Body of pancreas (tissue), 4 donors: ENCODE measurements around the gene MANBA. TPM values are rescaled to one million over a fixed set of nuclear protein-coding genes. Genes with fewer than 3 reads are reported as not detected.

Source experiments
- ATAC-seq: fragments of 150-250 bp; one replicate; pipeline ENCODE4 v1.9.1; 2016
- DNase-seq, 4 donors: peaks; one replicate each; pipeline ENCODE4 v3.0.0-alpha.2; 2019
- H3K27ac ChIP-seq, 4 donors: fragments of 200-600 bp; sonication (generic); 1 replicate in 3 of 4; 2 replicates in 1 of 4; pipeline versions ENCODE4 v1.5.1 to v1.6.1; 2016 to 2019; ENCODE audit warnings: mild to moderate bottlenecking in 1 of 4, mixed read lengths in 1 of 4, moderate library complexity in 1 of 4
- H3K27me3 ChIP-seq, 2 donors: fragments of 200-600 bp; sonication (generic); one replicate each; pipeline ENCODE4 v1.6.0; 2016; ENCODE audit warnings: mild to moderate bottlenecking in 1 of 2
- H3K36me3 ChIP-seq, 2 donors: fragments of 200-600 bp; sonication (generic); replicated peaks in 1 of 2; 2 replicates each; pipeline ENCODE4 v1.5.1; 2016; ENCODE audit warnings: low read depth in 2 of 2; ENCODE audit not compliant: insufficient read depth in 1 of 2
- H3K4me1 ChIP-seq: fragments of 200-600 bp; sonication (generic); one replicate; pipeline ENCODE4 v1.6.0; 2016
- H3K4me3 ChIP-seq, 2 donors: fragments of 200-600 bp; sonication (generic); 1 replicate in 1 of 2; 2 replicates in 1 of 2; pipeline ENCODE4 v1.5.1; 2016 to 2019
- H3K9me3 ChIP-seq, 3 donors: fragments of 200-600 bp; sonication (generic); 1 replicate in 2 of 3; 2 replicates in 1 of 3; pipeline ENCODE4 v1.5.1; 2016
- POLR2A ChIP-seq, 3 donors: fragments of 450-650 bp; IDR thresholded peaks; one replicate each; pipeline ENCODE4 v1.6.1; 2016; ENCODE audit warnings: antibody characterized with exemption in 3 of 3, mild to moderate bottlenecking in 2 of 3
- WGBS, 2 donors: methylation state at CpG; one replicate each; pipeline ENCODE4 v1.1.5; 2017; 5-methylcytosine and 5-hydroxymethylcytosine counted together
- intact Hi-C: fragments of 100-400 bp; cut with DNase I; formaldehyde crosslinking; loops from one replicate; pipeline ENCODE4 v1.15.1; 2023
- small RNA-seq: library from RNA; depleted of rRNA; stranded (forward); fragments of <200 nt; gene quantifications from one replicate; pipeline ENCODE3, GENCODE V24; 2016
- total RNA-seq, 2 donors: library from RNA; depleted of rRNA; stranded (reverse); fragments of >200 nt; gene quantifications; one replicate each; pipeline ENCODE4 v1.1.0, GENCODE V29; 2016
- TF ChIP-seq, protein P1 (sequence below), 7 experiments: fragments of 450-650 bp in 4 of 7; fragments of 200-600 bp in 3 of 7; sonication (generic) in 3 of 7; IDR thresholded peaks; one replicate each; pipeline ENCODE4 v1.5.1; 2016 to 2019; ENCODE audit warnings: antibody characterized with exemption in 7 of 7

Gene MANBA
- total RNA-seq, 2 donors from 2014 or later: 26.5 to 57.0 TPM

- TF ChIP-seq POLR2A (IDR thresholded peaks at IDR 0.05): no peak
- TF ChIP-seq, protein P1, sequence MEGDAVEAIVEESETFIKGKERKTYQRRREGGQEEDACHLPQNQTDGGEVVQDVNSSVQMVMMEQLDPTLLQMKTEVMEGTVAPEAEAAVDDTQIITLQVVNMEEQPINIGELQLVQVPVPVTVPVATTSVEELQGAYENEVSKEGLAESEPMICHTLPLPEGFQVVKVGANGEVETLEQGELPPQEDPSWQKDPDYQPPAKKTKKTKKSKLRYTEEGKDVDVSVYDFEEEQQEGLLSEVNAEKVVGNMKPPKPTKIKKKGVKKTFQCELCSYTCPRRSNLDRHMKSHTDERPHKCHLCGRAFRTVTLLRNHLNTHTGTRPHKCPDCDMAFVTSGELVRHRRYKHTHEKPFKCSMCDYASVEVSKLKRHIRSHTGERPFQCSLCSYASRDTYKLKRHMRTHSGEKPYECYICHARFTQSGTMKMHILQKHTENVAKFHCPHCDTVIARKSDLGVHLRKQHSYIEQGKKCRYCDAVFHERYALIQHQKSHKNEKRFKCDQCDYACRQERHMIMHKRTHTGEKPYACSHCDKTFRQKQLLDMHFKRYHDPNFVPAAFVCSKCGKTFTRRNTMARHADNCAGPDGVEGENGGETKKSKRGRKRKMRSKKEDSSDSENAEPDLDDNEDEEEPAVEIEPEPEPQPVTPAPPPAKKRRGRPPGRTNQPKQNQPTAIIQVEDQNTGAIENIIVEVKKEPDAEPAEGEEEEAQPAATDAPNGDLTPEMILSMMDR (IDR thresholded peaks at IDR 0.05): no peak
- no peaks in the 10 kb centered on the region for H3K27me3 ChIP-seq
- 79 to 92% methylated on average over 4 of the region's 4 CpGs for WGBS, 2 donors
- peaks cover 0 to 18% of the 10 kb centered on the region in 2 donors for H3K36me3 ChIP-seq
- DNase-seq: no peak
- H3K9me3 ChIP-seq: no peaks in the 10 kb centered on the region
- H3K27ac ChIP-seq: no peak overlapping the region
- H3K4me1 ChIP-seq: no peaks in the 10 kb centered on the region
- H3K4me3 ChIP-seq: no peak overlapping the region
- intact Hi-C loops: no loop called here
- no peak for ATAC-seq
Observed at GRCh38 chr4:102586644-102587021, 174.1 kb downstream of the MANBA start.

GRCh38 chr4:102586002-102586643 is 174.6 kb downstream of the MANBA start:
- no peak for TF ChIP-seq POLR2A (IDR thresholded peaks at IDR 0.05)
- TF ChIP-seq, protein P1 (IDR thresholded peaks at IDR 0.05): no peak
- Histone ChIP-seq H3K9me3 (no peaks in the 10 kb centered on the region), H3K4me3 (no peak overlapping the region), H3K27ac (no peak overlapping the region), H3K27me3 (no peaks in the 10 kb centered on the region), H3K36me3 (peaks cover 0 to 18% of the 10 kb centered on the region in 2 donors), H3K4me1 (no peaks in the 10 kb centered on the region)
- ATAC-seq: no peak
- 90 to 94% methylated on average over 4 of the region's 4 CpGs for WGBS, 2 donors
- intact Hi-C loops: no loop called here
- no peak for DNase-seq

- H3K27ac ChIP-seq: no peak overlapping the region
- WGBS, 2 donors: 91 to 93% methylated on average over 2 of the region's 2 CpGs
- no peaks in the 10 kb centered on the region for H3K9me3 ChIP-seq
- peaks cover 0 to 18% of the 10 kb centered on the region in 2 donors for H3K36me3 ChIP-seq
- H3K4me3 ChIP-seq: no peak overlapping the region
- ATAC-seq (no peak), DNase-seq (no peak)
- H3K27me3 ChIP-seq: no peaks in the 10 kb centered on the region
- TF ChIP-seq POLR2A (IDR thresholded peaks at IDR 0.05): no peak
- TF ChIP-seq, protein P1 (IDR thresholded peaks at IDR 0.05): no peak
- H3K4me1 ChIP-seq: no peaks in the 10 kb centered on the region
- intact Hi-C loops: no loop called here
Observed at GRCh38 chr4:102585329-102585728, 175.4 kb downstream of the MANBA start.

DNA sequence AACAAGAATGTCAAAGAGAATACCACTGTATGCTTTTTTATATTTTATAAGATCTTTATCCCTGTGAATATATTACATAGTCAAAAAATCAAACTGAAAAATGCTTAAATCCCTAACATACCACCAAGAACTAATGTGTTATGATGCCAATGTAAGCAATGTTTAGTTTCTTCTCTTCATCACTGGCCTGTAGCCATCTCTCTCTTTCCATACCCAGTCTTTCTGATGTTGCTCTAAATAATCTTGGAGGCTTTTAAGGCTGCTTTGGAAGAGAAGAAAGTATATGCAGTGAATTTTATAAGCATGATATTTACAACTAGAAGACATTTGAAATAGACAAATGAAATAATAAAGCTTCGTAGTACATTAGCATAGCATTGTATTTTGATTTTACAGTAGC is 176.7 kb downstream of the MANBA start:
- Histone ChIP-seq H3K27ac (no peak overlapping the region), H3K27me3 (no peaks in the 10 kb centered on the region)
- TF ChIP-seq POLR2A (IDR thresholded peaks at IDR 0.05): no peak
- TF ChIP-seq, protein P1 (IDR thresholded peaks at IDR 0.05): no peak

More for the DNA sequence above, 176.7 kb downstream of the MANBA start:
- intact Hi-C loops: no loop called here
- ATAC-seq (no peak), DNase-seq (no peak)
- Histone ChIP-seq H3K36me3 (peaks cover 0 to 18% of the 10 kb centered on the region in 2 donors), H3K4me3 (no peak overlapping the region), H3K9me3 (no peaks in the 10 kb centered on the region), H3K4me1 (no peaks in the 10 kb centered on the region)
- 93 to 96% methylated on average over 1 of the region's 1 CpG for WGBS, 2 donors

Small RNAs within 50 kb of the gene (small RNA-seq; reads per million reads assigned to genes)
- gene AC018797.1: not detected

Other genes starting within 250 kb of the MANBA start
- gene UBE2D3, start 66.6 kb upstream of the MANBA start, total RNA-seq: 100 to 1,000 TPM; 149 to 323 TPM
- gene CISD2, start 108.0 kb upstream of the MANBA start, total RNA-seq: 10 to 100 TPM in 1 of 2 donors, 1 to 10 TPM in 1; 4.0 to 23.6 TPM